ENCODE measurements around the gene DDX59.

The DDX59 gene

GRCh38 chr1:200653022-200653462, 16.7 kb downstream of the DDX59 start:
- no peak overlapping the region for H2AFZ ChIP-seq (ENCODE audit: low read length)
- H3K27me3 ChIP-seq (replicated peaks; ENCODE audit: insufficient read depth, low read length): no peaks in the 10 kb centered on the region
- H4K20me1 ChIP-seq (ENCODE audit: insufficient read depth, low read length): no peaks in the 10 kb centered on the region
- H3K4me3 ChIP-seq (ENCODE audit: low read length): no peak overlapping the region
- peaks cover 7% of the 10 kb centered on the region; the same call in 1 of the 2 replicates for H3K79me2 ChIP-seq (ENCODE audit: low read length)
- no peaks in the 10 kb centered on the region for H3F3A ChIP-seq (ENCODE audit: insufficient read depth, low read length)
- peaks cover 13% of the 10 kb centered on the region for H3K36me3 ChIP-seq (replicated peaks; ENCODE audit: insufficient read depth, low read length)
- TF ChIP-seq EZH2 (optimal IDR thresholded peaks at IDR 0.05; ENCODE audit: low read depth, low read length) (no peak), EZH2phosphoT487 (IDR thresholded peaks at IDR 0.05; ENCODE audit: low read length) (no peak)
- TF ChIP-seq, protein P1, sequence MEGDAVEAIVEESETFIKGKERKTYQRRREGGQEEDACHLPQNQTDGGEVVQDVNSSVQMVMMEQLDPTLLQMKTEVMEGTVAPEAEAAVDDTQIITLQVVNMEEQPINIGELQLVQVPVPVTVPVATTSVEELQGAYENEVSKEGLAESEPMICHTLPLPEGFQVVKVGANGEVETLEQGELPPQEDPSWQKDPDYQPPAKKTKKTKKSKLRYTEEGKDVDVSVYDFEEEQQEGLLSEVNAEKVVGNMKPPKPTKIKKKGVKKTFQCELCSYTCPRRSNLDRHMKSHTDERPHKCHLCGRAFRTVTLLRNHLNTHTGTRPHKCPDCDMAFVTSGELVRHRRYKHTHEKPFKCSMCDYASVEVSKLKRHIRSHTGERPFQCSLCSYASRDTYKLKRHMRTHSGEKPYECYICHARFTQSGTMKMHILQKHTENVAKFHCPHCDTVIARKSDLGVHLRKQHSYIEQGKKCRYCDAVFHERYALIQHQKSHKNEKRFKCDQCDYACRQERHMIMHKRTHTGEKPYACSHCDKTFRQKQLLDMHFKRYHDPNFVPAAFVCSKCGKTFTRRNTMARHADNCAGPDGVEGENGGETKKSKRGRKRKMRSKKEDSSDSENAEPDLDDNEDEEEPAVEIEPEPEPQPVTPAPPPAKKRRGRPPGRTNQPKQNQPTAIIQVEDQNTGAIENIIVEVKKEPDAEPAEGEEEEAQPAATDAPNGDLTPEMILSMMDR (IDR thresholded peaks at IDR 0.05; ENCODE audit: low read length): no peak
- no peak overlapping the region for H3K9ac ChIP-seq (ENCODE audit: low read length)
- H3K27ac ChIP-seq (ENCODE audit: low read length): no peak overlapping the region
- H3K4me1 ChIP-seq (ENCODE audit: low read length): peaks cover 9% of the 10 kb centered on the region; the same call in 1 of the 2 replicates
- H3K4me2 ChIP-seq (ENCODE audit: low read depth, low read length): no peak overlapping the region
- DNase-seq: no peak
- no peaks in the 10 kb centered on the region for H3K9me2 ChIP-seq (replicated peaks; ENCODE audit: insufficient read depth, low read length)
- no peaks in the 10 kb centered on the region for H3K9me3 ChIP-seq (replicated peaks; ENCODE audit: insufficient read depth, low read length)

GRCh38 chr1:200652378-200652777, 17.3 kb downstream of the DDX59 start:
- Histone ChIP-seq H3F3A (ENCODE audit: insufficient read depth, low read length) (no peaks in the 10 kb centered on the region), H4K20me1 (ENCODE audit: insufficient read depth, low read length) (no peaks in the 10 kb centered on the region), H3K36me3 (replicated peaks; ENCODE audit: insufficient read depth, low read length) (peaks cover 13% of the 10 kb centered on the region), H3K9me3 (replicated peaks; ENCODE audit: insufficient read depth, low read length) (no peaks in the 10 kb centered on the region), H3K4me1 (ENCODE audit: low read length) (peaks cover 9% of the 10 kb centered on the region; the same call in 1 of the 2 replicates), H3K9me2 (replicated peaks; ENCODE audit: insufficient read depth, low read length) (no peaks in the 10 kb centered on the region), H3K79me2 (ENCODE audit: low read length) (0 out of 2 replicates have a peak, but pooled peaks cover 4% of the 10 kb centered on the region), H3K27ac (ENCODE audit: low read length) (no peak overlapping the region), H3K27me3 (replicated peaks; ENCODE audit: insufficient read depth, low read length) (no peaks in the 10 kb centered on the region), H2AFZ (ENCODE audit: low read length) (no peak overlapping the region), H3K9ac (ENCODE audit: low read length) (no peak overlapping the region), H3K4me3 (ENCODE audit: low read length) (no peak overlapping the region), H3K4me2 (ENCODE audit: low read depth, low read length) (no peak overlapping the region)
- DNase-seq: no peak
- TF ChIP-seq, protein P1 (IDR thresholded peaks at IDR 0.05; ENCODE audit: low read length): no peak
- TF ChIP-seq EZH2 (optimal IDR thresholded peaks at IDR 0.05; ENCODE audit: low read depth, low read length) (no peak), EZH2phosphoT487 (IDR thresholded peaks at IDR 0.05; ENCODE audit: low read length) (no peak)

- Histone ChIP-seq H3F3A (ENCODE audit: insufficient read depth, low read length) (no peaks in the 10 kb centered on the region), H3K4me2 (ENCODE audit: low read depth, low read length) (no peak overlapping the region), H3K9me3 (replicated peaks; ENCODE audit: insufficient read depth, low read length) (no peaks in the 10 kb centered on the region)
Observed at GRCh38 chr1:200646515-200646914, 23.2 kb downstream of the DDX59 start.

More at GRCh38 chr1:200646515-200646914, 23.2 kb downstream of the DDX59 start:
- Histone ChIP-seq H3K4me3 (ENCODE audit: low read length) (no peak overlapping the region), H3K36me3 (replicated peaks; ENCODE audit: insufficient read depth, low read length) (peaks cover 8% of the 10 kb centered on the region), H3K9ac (ENCODE audit: low read length) (no peak overlapping the region), H3K79me2 (ENCODE audit: low read length) (no peaks in the 10 kb centered on the region), H3K27ac (ENCODE audit: low read length) (no peak overlapping the region), H2AFZ (ENCODE audit: low read length) (no peak overlapping the region), H3K27me3 (replicated peaks; ENCODE audit: insufficient read depth, low read length) (no peaks in the 10 kb centered on the region), H4K20me1 (ENCODE audit: insufficient read depth, low read length) (no peaks in the 10 kb centered on the region), H3K4me1 (ENCODE audit: low read length) (0 out of 2 replicates have a peak, but pooled peaks cover 5% of the 10 kb centered on the region), H3K9me2 (replicated peaks; ENCODE audit: insufficient read depth, low read length) (no peaks in the 10 kb centered on the region)
- TF ChIP-seq, protein P1 (IDR thresholded peaks at IDR 0.05; ENCODE audit: low read length): no peak
- TF ChIP-seq EZH2 (optimal IDR thresholded peaks at IDR 0.05; ENCODE audit: low read depth, low read length) (no peak), EZH2phosphoT487 (IDR thresholded peaks at IDR 0.05; ENCODE audit: low read length) (no peak)
- DNase-seq: no peak
